ENCODE data around the gene NSL1. TPM values are rescaled to one million over a fixed set of nuclear protein-coding genes. Genes with fewer than 3 reads are reported as not detected.
A peak's percentile ranks its signal among the peaks of the same experiment; 100 is the strongest.
"Not testable (repeated sequence)": the region's sequence is repeated elsewhere in the genome, so short reads cannot be mapped to it uniquely, and the experiment has no call there.

NSL1 gene
- total RNA-seq, 2 donors from 2014 or later, result 18.6 to 20.3 TPM

DNA sequence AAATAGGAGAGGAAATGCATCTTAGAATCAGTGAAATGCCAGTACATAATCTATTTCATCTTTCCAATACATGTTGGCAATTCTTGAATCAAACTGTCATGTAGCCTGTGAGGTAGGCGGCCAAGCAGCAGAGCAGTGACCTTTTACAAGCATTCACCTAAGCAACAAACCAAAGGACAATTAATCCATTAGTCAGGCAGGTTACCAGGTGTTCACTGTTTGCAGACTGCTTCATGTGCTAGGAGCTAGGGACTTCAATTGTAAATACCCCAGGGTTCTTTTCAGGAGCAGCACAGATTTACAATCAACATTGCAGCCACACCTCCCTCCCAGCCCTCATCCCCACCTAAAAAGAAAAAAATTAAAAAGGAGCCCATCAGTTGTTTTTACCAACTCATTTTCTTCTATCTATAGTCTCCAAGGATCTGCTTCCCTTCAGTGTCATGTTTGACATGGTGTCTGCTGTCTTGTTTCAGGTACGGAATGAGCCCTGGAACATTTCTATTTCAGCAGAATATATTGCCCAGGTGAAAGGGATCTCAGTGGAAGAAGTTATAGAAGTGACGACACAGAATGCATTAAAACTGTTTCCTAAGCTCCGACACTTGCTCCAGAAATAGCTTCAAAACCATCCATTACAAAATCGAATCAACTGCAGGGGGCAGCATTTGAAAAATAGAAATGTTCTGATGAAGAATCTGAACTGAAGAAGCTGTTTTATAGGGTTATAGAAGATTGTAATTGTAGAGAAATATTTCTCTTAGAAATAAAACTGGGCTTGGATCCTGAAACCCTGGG is 23.2 kb upstream of the NSL1 start:
- no peaks in the 10 kb centered on the region for H3K9me3 ChIP-seq (ENCODE audit: control insufficient read depth, low read length, poor library complexity, severe bottlenecking)
- no peaks in the 10 kb centered on the region for H3K27me3 Mint-ChIP-seq
- DNase-seq, result no peak
- H3K36me3 Mint-ChIP-seq (ENCODE audit: low read depth), result peaks cover 5% of the 10 kb centered on the region
- peaks cover 7% of the 10 kb centered on the region for H3K4me1 Mint-ChIP-seq
- no peak overlapping the region for H3K27ac Mint-ChIP-seq
- H3K4me3 Mint-ChIP-seq, result no peak overlapping the region
- no peak for ATAC-seq

DNA sequence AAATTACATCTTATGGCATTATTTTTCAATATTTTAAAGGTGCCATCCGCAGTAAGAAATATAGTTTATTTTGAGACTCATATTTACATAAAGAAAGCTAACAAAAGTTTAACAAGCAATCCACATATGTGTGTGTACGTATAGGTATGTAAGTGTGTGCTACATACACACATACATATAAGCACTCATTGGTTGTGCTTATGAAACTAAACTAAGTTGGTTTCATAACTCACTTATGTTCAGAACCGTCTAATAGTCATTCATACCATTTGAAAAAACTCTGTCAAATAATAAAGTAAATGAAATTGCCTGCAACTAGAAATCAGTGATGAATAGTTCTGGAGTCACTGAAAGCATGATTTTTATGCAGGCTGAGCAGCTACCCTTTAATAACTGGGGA is 14.2 kb upstream of the NSL1 start:
- peaks cover 4% of the 10 kb centered on the region for H3K36me3 Mint-ChIP-seq (ENCODE audit: low read depth)
- ATAC-seq (no peak), DNase-seq (no peak)
- peaks cover 2% of the 10 kb centered on the region for H3K4me1 Mint-ChIP-seq
- no peaks in the 10 kb centered on the region for H3K27me3 Mint-ChIP-seq
- no peaks in the 10 kb centered on the region for H3K9me3 ChIP-seq (ENCODE audit: control insufficient read depth, low read length, poor library complexity, severe bottlenecking)
- H3K4me3 Mint-ChIP-seq, result no peak overlapping the region
- H3K27ac Mint-ChIP-seq, result no peak overlapping the region

DNA sequence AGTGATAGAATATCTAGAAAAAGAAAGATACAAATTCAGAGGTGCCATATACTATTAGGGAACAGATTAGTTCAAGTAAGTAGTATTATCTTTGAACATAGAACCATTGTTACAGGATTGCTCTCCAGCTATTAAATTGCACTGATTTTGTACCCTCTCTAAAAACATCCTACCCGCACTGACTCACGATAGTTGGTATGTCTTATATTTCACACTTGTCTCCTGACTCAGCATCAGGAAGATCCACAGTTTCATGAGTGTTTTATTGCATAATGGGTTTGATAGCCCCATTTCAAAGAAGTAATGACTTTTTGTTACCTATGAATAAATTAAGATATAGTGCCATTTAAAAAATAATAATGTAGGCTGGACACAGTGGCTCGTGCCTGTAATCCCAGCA is 6.1 kb upstream of the NSL1 start:
- Mint-ChIP-seq H3K27me3 (no peaks in the 10 kb centered on the region), H3K27ac (no peak overlapping the region), H3K4me1 (peaks cover 21% of the 10 kb centered on the region), H3K36me3 (ENCODE audit: low read depth) (peaks cover 10% of the 10 kb centered on the region), H3K4me3 (no peak overlapping the region)
- DNase-seq (no peak), ATAC-seq (no peak)
- no peaks in the 10 kb centered on the region for H3K9me3 ChIP-seq (ENCODE audit: control insufficient read depth, low read length, poor library complexity, severe bottlenecking)

DNA sequence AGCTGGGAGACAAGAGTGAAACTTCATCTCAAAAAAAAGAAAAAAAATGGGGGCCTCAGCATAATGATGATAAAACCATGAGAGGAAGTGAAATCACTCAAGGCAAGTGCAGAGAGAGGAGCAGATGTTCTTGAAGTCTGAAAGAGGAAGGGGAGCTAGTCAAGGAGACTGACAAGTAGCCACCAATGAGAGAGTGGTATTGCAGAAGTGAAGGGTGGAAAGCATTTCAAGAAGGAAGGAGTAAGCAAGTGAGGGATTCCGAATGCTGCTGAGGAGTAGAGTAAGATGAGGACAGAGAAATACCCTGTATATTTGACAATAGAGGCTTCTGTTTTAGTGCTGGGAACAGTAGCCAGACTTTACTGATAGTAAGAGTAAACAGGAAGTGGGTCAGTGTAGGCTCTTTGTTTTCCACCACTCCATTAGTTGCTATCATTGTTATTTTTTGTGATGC is 3.0 kb upstream of the NSL1 start:
- peaks cover 6% of the 10 kb centered on the region for H3K36me3 Mint-ChIP-seq (ENCODE audit: low read depth)
- ATAC-seq, result peak; percentile 51
- no peaks in the 10 kb centered on the region for H3K9me3 ChIP-seq (ENCODE audit: control insufficient read depth, low read length, poor library complexity, severe bottlenecking)
- H3K27ac Mint-ChIP-seq, result no peak overlapping the region
- peaks cover 28% of the 10 kb centered on the region for H3K4me1 Mint-ChIP-seq
- no peaks in the 10 kb centered on the region for H3K27me3 Mint-ChIP-seq
- peak overlapping the region; percentile 22 for H3K4me3 Mint-ChIP-seq
- DNase-seq, result no peak

DNA sequence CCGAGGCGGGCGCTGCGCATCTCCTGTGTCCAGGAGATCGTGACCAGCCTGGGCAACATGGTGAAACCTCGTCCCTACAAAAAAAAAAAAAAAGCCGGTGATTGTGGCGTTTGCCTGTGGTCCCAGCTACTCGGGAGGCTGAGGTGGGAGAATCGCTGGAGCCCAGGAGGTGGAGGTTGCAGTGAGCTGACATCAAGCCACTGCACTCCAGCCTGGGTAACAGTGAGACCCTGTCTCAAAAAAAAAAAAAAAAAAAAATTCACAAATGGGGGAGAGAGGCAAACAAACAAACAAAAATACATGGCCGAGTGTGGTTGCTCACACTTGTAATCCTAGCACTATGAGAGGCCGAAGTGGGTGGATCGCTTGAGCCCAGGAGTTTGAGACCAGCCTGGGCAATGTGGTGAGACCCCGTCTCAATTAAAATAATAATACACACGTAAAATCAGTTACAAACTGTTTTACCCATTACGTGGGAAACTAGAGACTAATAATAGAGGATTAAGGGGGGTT is 875 bp upstream of the NSL1 start:
- Mint-ChIP-seq H3K4me1 (peaks cover 25% of the 10 kb centered on the region), H3K36me3 (ENCODE audit: low read depth) (no peaks in the 10 kb centered on the region), H3K4me3 (peak overlapping the region; percentile 97), H3K27me3 (no peaks in the 10 kb centered on the region), H3K27ac (peak overlapping the region; percentile 99)
- ATAC-seq (no peak), DNase-seq (no peak)
- no peaks in the 10 kb centered on the region for H3K9me3 ChIP-seq (ENCODE audit: control insufficient read depth, low read length, poor library complexity, severe bottlenecking)

DNA sequence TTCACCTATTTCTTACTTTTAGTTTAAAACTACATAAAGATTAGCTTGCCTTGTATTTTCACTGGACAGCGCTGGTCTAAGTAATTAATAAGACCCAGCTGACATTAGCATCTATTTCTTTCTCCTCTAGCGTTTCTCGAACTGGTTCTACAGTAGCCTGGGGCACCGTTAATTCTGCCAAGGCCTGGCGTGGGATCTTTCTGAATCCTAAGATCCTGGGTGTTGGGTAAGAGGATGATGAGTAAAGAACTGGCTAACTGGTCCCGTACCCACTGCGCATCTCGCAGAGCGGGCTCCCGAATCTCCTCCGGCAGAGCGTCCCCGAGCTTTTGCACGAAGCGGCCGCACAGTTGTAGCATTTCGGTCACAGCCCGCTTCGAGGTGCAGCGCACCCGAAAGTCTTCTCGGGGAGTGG is 309 bp downstream of the NSL1 start:
- Mint-ChIP-seq H3K36me3 (ENCODE audit: low read depth) (no peaks in the 10 kb centered on the region), H3K4me3 (peak overlapping the region; percentile 97), H3K27me3 (no peaks in the 10 kb centered on the region), H3K27ac (peak overlapping the region; percentile 99), H3K4me1 (peaks cover 25% of the 10 kb centered on the region)
- H3K9me3 ChIP-seq (ENCODE audit: control insufficient read depth, low read length, poor library complexity, severe bottlenecking), result no peaks in the 10 kb centered on the region
- DNase-seq (no peak), ATAC-seq (peak; percentile 70)

DNA sequence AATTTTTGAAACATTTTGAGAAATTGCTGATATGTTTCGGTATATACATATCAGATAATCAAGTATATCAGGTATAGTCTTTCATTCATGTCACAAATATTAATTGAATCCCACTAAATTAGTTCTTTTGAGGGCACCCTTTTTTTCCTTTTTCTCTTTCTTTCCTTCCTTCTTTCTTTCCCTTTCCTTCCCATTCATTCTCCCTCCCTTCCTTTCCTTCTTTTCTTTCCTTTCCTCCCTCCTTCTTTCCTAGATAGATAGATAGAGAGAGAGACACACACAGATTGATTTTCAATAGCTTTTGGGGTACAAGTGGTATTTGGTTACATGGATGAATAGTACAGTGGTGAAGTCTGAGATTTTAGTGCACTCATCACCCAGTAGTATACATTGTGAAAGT is 5.7 kb downstream of the NSL1 start:
- Mint-ChIP-seq H3K27ac (no peak overlapping the region), H3K4me1 (peaks cover 18% of the 10 kb centered on the region), H3K4me3 (no peak overlapping the region), H3K36me3 (ENCODE audit: low read depth) (peaks cover 5% of the 10 kb centered on the region), H3K27me3 (no peaks in the 10 kb centered on the region)
- ATAC-seq, result no peak
- no peak for DNase-seq
- H3K9me3 ChIP-seq (ENCODE audit: control insufficient read depth, low read length, poor library complexity, severe bottlenecking), result no peaks in the 10 kb centered on the region

DNA sequence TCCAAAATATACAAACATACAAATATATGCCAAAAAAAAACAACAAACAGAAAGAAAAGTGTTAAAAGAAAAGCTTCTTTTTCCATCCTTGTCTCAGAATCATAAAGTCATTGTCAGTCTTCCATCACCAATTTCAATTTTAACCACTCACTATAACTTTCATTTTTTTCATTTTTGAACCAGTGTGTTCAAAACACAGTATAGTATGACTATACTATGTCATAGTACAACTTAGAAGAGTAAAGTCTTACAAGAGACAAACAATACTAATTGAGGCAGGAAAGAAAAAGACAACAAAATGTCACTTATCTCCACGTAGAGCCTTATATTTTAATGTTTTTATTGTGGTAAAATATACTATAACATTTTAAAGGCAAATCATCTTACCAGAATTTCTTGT is 7.6 kb downstream of the NSL1 start:
- no peak for DNase-seq
- no peak for ATAC-seq
- peaks cover 13% of the 10 kb centered on the region for H3K4me1 Mint-ChIP-seq
- peaks cover 5% of the 10 kb centered on the region for H3K36me3 Mint-ChIP-seq (ENCODE audit: low read depth)
- H3K4me3 Mint-ChIP-seq, result no peak overlapping the region
- H3K27me3 Mint-ChIP-seq, result no peaks in the 10 kb centered on the region
- no peak overlapping the region for H3K27ac Mint-ChIP-seq
- H3K9me3 ChIP-seq (ENCODE audit: control insufficient read depth, low read length, poor library complexity, severe bottlenecking), result no peaks in the 10 kb centered on the region

DNA sequence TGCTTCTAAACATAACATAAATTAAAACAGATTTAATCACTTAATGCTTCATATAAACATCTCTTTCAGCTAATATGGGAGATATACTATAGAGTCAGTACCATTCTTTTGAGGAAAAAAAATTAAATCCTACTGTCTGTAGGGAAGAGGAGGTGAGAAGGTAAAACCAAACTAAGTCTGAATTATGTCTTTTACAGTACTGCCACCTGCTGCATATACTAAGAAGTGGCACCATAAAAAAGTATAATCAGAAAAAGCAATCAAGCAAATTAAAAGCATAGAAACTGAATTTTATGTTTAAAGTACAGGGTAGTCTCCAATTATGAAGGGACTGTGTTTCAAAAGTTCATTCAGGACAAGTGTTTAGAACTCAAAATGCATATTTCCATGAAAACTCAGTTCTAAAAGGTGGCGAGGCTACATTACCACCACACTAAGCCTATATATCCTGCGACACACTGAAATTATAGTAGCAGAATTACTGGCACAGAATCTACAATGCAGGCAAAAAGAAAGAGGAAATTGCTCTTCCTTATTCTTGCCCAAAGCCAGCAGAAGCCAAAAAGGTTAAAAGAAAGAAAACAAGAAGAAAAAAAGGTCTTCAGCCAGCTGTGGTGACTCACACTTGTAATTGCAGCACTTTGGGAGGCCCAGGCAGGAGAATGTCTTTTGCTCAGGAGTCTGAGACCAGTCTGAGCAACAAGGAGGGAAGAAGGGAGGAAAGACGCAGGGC is 9.0 kb downstream of the NSL1 start:
- H3K36me3 Mint-ChIP-seq (ENCODE audit: low read depth), result peaks cover 8% of the 10 kb centered on the region
- peak; percentile 70 for ATAC-seq

DNA sequence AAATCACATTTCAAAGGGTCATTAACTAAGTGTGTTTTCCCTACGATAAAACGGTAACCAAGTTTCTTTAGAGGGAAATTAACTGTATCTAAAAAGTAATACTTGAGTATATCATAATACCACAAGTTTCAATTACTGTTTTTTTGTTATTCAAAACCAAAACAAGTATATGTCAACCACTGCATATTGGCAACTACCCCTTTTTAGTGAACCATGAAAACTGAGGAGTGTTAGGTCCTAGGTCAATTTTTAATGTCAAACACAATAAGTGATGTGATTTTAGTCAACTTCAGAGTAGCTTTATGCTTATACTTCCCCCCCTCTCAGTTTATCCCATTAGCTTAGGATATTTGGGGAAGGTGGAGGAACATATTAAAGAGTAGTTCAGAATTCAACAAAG is 10.4 kb downstream of the NSL1 start:
- no peak overlapping the region for H3K27ac Mint-ChIP-seq
- H3K36me3 Mint-ChIP-seq (ENCODE audit: low read depth), result peaks cover 8% of the 10 kb centered on the region

More for the DNA sequence above, 9.0 kb downstream of the NSL1 start:
- H3K9me3 ChIP-seq (ENCODE audit: control insufficient read depth, low read length, poor library complexity, severe bottlenecking), result no peaks in the 10 kb centered on the region
- Mint-ChIP-seq H3K27ac (no peak overlapping the region), H3K4me3 (no peak overlapping the region), H3K27me3 (no peaks in the 10 kb centered on the region), H3K4me1 (peaks cover 10% of the 10 kb centered on the region)
- DNase-seq, result no peak

DNA sequence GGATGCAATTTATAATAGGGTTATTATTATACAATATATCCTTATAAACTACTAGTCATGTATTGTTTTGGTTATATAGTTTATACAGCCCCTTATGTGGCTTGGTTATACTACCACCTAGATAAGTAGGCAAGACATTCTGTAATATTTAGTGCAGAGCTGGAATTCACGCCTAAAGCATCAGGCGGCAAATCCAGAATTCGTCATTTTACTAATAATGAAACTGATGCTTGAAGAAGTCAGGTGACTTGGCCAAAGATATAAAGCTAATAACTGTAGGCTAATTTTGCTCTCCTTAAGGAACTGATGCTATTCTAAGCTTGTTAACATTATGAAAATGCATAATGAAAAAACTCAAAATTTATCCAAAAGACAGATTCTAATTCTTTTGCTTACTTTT is 10.8 kb downstream of the NSL1 start:
- Mint-ChIP-seq H3K27me3 (no peaks in the 10 kb centered on the region), H3K4me1 (peaks cover 8% of the 10 kb centered on the region), H3K4me3 (no peak overlapping the region), H3K36me3 (ENCODE audit: low read depth) (peaks cover 6% of the 10 kb centered on the region), H3K27ac (no peak overlapping the region)
- ATAC-seq (no peak), DNase-seq (no peak)
- no peaks in the 10 kb centered on the region for H3K9me3 ChIP-seq (ENCODE audit: control insufficient read depth, low read length, poor library complexity, severe bottlenecking)

More for the DNA sequence above, 10.4 kb downstream of the NSL1 start:
- Mint-ChIP-seq H3K4me1 (peaks cover 10% of the 10 kb centered on the region), H3K4me3 (no peak overlapping the region), H3K27me3 (no peaks in the 10 kb centered on the region)
- no peaks in the 10 kb centered on the region for H3K9me3 ChIP-seq (ENCODE audit: control insufficient read depth, low read length, poor library complexity, severe bottlenecking)
- ATAC-seq (no peak), DNase-seq (no peak)

DNA sequence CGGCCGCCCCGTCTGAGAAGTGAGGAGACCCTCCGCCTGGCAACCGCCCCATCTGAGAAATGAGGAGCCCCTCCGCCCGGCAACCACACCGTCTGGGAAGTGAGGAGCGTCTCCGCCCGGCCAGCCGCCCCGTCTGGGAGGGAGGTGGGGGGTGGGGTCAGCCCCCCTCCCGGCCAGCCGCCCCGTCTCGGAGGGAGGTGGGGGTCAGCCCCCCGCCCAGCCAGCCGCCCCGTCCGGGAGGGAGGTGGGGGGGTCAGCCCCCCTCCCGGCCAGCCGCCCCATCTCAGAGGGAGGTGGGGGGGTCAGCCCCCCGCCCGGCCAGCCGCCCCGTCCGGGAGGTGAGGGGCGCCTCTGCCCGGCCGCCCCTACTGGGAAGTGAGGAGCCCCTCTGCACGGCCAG is 12.5 kb downstream of the NSL1 start:
- not testable (repeated sequence) for DNase-seq; ATAC-seq; H3K4me3 Mint-ChIP-seq; H3K36me3 Mint-ChIP-seq (ENCODE audit: low read depth); H3K27me3 Mint-ChIP-seq; H3K27ac Mint-ChIP-seq; H3K9me3 ChIP-seq (ENCODE audit: control insufficient read depth, low read length, poor library complexity, severe bottlenecking)
- peaks cover 13% of the 10 kb centered on the region for H3K4me1 Mint-ChIP-seq

DNA sequence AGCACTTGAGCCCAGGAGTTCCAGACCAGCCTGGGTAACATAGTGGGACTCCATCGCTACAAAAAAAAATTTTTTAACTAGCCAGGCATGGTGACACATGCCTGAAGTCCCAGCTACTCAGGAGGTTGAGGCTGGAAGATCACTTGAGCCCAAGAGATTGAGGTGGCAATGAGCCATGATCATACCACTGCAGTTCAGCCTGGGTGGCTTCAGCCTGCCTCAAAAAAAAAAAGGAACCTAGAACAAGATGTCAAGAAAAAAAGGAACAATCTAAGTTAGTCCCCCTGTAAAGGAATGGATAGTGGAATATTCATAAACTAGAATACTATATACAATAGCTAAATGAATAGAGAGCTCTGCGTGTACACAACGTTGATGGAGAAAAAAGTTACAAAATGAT is 14.4 kb downstream of the NSL1 start:
- H3K36me3 Mint-ChIP-seq (ENCODE audit: low read depth), result peaks cover 3% of the 10 kb centered on the region
- H3K27me3 Mint-ChIP-seq, result no peaks in the 10 kb centered on the region
- no peak for ATAC-seq
- DNase-seq, result no peak
- peaks cover 20% of the 10 kb centered on the region for H3K4me1 Mint-ChIP-seq
- H3K27ac Mint-ChIP-seq, result peak overlapping the region; percentile 61
- no peak overlapping the region for H3K4me3 Mint-ChIP-seq
- no peaks in the 10 kb centered on the region for H3K9me3 ChIP-seq (ENCODE audit: control insufficient read depth, low read length, poor library complexity, severe bottlenecking)

Data from T-helper 17 cell (primary cell).